Activated B cell treated with CpG ODN at 0.5 μM for 24 hours (primary cell): Measurements from ENCODE around the gene MT3. TPM values are rescaled to one million over a fixed set of nuclear protein-coding genes. Genes with fewer than 3 reads are reported as not detected.

Source experiments
- ATAC-seq: fragments of 200-7000 bp; cut with Tn5 transposase; one replicate; pipeline ENCODE4 v1.10.0; 2021; ENCODE audit warnings: low read depth, mild to moderate bottlenecking, moderate library complexity
- CTCF ChIA-PET: fragments of 350-600 bp; sonication (Branson Sonifier 250); formaldehyde crosslinking; loops from one replicate; lab custom pipeline; 2021; ENCODE audit warnings: antibody characterized with exemption; lab: Charles Lee
- POLR2A ChIA-PET: fragments of 350-600 bp; sonication (Branson Sonifier 250); formaldehyde crosslinking; loops from one replicate; lab custom pipeline; 2021; ENCODE audit warnings: antibody characterized with exemption; lab: Charles Lee
- DNase-seq: peaks from one replicate; pipeline ENCODE4 v3.0.0; 2022
- H3K27ac Mint-ChIP-seq: one replicate; pipeline ENCODE4 v1.8.0; 2020; ENCODE audit warnings: mixed read lengths
- H3K27me3 Mint-ChIP-seq: one replicate; pipeline ENCODE4 v1.8.0; 2021; ENCODE audit warnings: mixed read lengths
- H3K36me3 Mint-ChIP-seq: one replicate; pipeline ENCODE4 v1.8.0; 2021; ENCODE audit warnings: low read depth, mixed read lengths
- H3K4me1 Mint-ChIP-seq: one replicate; pipeline ENCODE4 v1.8.0; 2021; ENCODE audit warnings: mixed read lengths
- H3K4me3 Mint-ChIP-seq: one replicate; pipeline ENCODE4 v1.8.0; 2020; ENCODE audit warnings: mild to moderate bottlenecking, mixed read lengths
- H3K9me3 Mint-ChIP-seq: one replicate; pipeline ENCODE4 v1.8.0; 2020; ENCODE audit warnings: mixed read lengths
- CTCF ChIP-seq: fragments of 200-600 bp; IDR thresholded peaks from one replicate; pipeline ENCODE4 v1.8.0; 2022; ENCODE audit warnings: antibody characterized with exemption, mild to moderate bottlenecking
- intact Hi-C: fragments of 100-400 bp; cut with micrococcal nuclease; formaldehyde crosslinking; loops from one replicate; pipeline ENCODE4 v1.15.1; 2024
- total RNA-seq: library from RNA; stranded (reverse); gene quantifications from 2 replicates; pipeline ENCODE4 v1.2.3, GENCODE V29; 2022

Gene MT3
- total RNA-seq, 1 donor from 2014 or later = not detected

GRCh38 chr16:56611281-56611833, 22.0 kb downstream of the MT3 start:
- Mint-ChIP-seq H3K4me1 (peaks cover 36% of the 10 kb centered on the region), H3K36me3 (no peaks in the 10 kb centered on the region), H3K9me3 (no peaks in the 10 kb centered on the region), H3K4me3 (peak overlapping the region; percentile 4), H3K27me3 (no peaks in the 10 kb centered on the region), H3K27ac (peak overlapping the region; percentile 87)
- ATAC-seq (no peak), DNase-seq (no peak)
- ChIA-PET CTCF (interaction anchor here (0.8 to 1.5 kb wide), 3 partner anchors 11 to 90 kb away, joined by 3 to 5 read pairs (median 3); no protein-coding TSS in a partner anchor), POLR2A (interaction anchor here (0.8 to 1.2 kb wide), 2 partner anchors 11 to 13 kb away, joined by 3 to 5 read pairs; no protein-coding TSS in a partner anchor)
- no peak for TF ChIP-seq CTCF
- intact Hi-C loops = no loop called here

GRCh38 chr16:56613706-56614105, 24.4 kb downstream of the MT3 start:
- H3K27ac Mint-ChIP-seq = no peak overlapping the region
- H3K4me3 Mint-ChIP-seq = no peak overlapping the region
- no peak for ATAC-seq
- POLR2A ChIA-PET = no interaction called here
- TF ChIP-seq CTCF = no peak
- H3K27me3 Mint-ChIP-seq = peaks cover 20% of the 10 kb centered on the region
- peaks cover 36% of the 10 kb centered on the region for H3K4me1 Mint-ChIP-seq
- DNase-seq = no peak
- no peaks in the 10 kb centered on the region for H3K9me3 Mint-ChIP-seq
- CTCF ChIA-PET = no interaction called here
- intact Hi-C loops = no loop called here
- H3K36me3 Mint-ChIP-seq = no peaks in the 10 kb centered on the region

- POLR2A ChIA-PET = no interaction called here
- Mint-ChIP-seq H3K4me1 (peaks cover 27% of the 10 kb centered on the region), H3K36me3 (no peaks in the 10 kb centered on the region), H3K27ac (no peak overlapping the region), H3K9me3 (no peaks in the 10 kb centered on the region), H3K27me3 (peaks cover 25% of the 10 kb centered on the region), H3K4me3 (no peak overlapping the region)
- DNase-seq (no peak), ATAC-seq (no peak)
- intact Hi-C loops = no loop called here
- CTCF ChIA-PET = no interaction called here
- no peak for TF ChIP-seq CTCF
These were observed 25.2 kb downstream of the MT3 start for GRCh38 chr16:56614549-56614991.

- ATAC-seq (no peak), DNase-seq (no peak)
- no peaks in the 10 kb centered on the region for H3K36me3 Mint-ChIP-seq
- no peak for TF ChIP-seq CTCF
- H3K4me1 Mint-ChIP-seq = peaks cover 22% of the 10 kb centered on the region
- H3K9me3 Mint-ChIP-seq = no peaks in the 10 kb centered on the region
- ChIA-PET CTCF (no interaction called here), POLR2A (no interaction called here)
- no peak overlapping the region for H3K27ac Mint-ChIP-seq
- peaks cover 29% of the 10 kb centered on the region for H3K27me3 Mint-ChIP-seq
- intact Hi-C loops = no loop called here
- H3K4me3 Mint-ChIP-seq = no peak overlapping the region
These were observed 26.0 kb downstream of the MT3 start for GRCh38 chr16:56615353-56615752.

GRCh38 chr16:56616608-56617211, 27.4 kb downstream of the MT3 start:
- Mint-ChIP-seq H3K4me3 (peak overlapping the region; percentile 63), H3K27ac (no peak overlapping the region), H3K27me3 (peaks cover 31% of the 10 kb centered on the region), H3K4me1 (peaks cover 10% of the 10 kb centered on the region), H3K9me3 (no peaks in the 10 kb centered on the region), H3K36me3 (no peaks in the 10 kb centered on the region)
- no peak for TF ChIP-seq CTCF
- DNase-seq = no peak
- no peak for ATAC-seq
- intact Hi-C loops = no loop called here
- POLR2A ChIA-PET = interaction anchor here (0.6 to 0.8 kb wide), 3 partner anchors 14 to 1050 kb away, joined by 3 to 8 read pairs (median 4); no protein-coding TSS in a partner anchor
- CTCF ChIA-PET = no interaction called here
